Measurements from ENCODE around the gene UPP2. TPM values are rescaled to one million over a fixed set of nuclear protein-coding genes. Genes with fewer than 3 reads are reported as not detected.

UPP2 gene
- not detected for polyA plus RNA-seq

DNA sequence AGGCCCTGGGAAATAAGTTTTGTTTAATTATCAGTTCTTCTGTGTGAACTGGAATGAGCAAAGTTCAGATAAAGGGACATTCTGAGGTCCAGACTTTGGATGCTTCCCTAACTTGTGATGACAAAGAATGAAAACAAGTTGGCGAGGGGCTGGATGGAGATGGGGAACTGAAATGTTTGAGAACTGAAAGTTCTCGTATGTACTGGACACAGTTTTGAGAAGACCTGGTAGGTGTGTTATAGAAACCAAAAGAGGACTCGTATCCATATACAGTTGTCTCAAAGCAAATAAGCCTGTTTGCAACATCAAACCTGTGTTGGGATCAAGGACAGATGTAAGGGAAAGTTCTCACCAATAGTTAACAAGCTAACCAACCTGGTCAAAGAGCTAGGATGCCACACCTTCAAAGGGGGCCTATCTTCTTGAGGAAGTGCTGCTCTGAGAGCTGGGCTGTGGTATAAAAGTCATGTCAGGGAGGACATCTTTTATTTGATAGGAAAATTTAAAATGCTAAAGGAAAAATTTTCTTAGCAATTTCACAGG, at the start of gene UPP2:
Gene UPP2 (plus strand): TSS at position 493 of the 543 bp plus-strand sequence. CDS start 188 bp downstream, outside the sequence.
- Mint-ChIP-seq H3K27ac (no peak within 1 kb of the TSS), H3K27me3 (ENCODE audit: low read depth in 3 of 3) (no peaks in the 10 kb centered on the region), H3K9me3 (no peaks in the 10 kb centered on the region), H3K36me3 (no peaks in the 10 kb centered on the region), H3K4me1 (no peaks in the 10 kb centered on the region), H3K4me3 (no peak within 1 kb of the TSS)
- DNase-seq: no peak

DNA sequence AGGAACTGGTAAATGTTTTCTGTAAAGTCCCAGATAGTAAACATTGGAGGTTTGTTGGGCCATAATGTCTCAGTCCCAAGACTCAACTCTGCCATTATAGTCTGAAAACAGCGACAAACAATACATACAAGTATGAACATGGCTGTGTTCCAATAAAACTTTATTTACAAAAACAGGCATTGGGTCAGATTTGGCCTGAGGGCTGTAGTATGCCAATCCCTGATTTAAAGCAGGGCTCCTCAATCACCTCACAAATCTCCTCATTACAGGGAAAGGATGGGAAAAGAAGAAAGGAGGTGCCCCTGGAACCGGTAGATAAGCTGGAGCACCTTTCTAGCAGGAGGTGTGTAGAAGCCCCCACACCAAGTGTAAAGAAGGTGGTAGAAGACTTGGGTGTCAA, 48.9 kb upstream of the UPP2 start:
- H3K4me1 Mint-ChIP-seq: no peaks in the 10 kb centered on the region
- H3K27ac Mint-ChIP-seq: no peak overlapping the region
- H3K27me3 Mint-ChIP-seq (ENCODE audit: low read depth in 3 of 3): peaks cover 0 to 5% (median 4%) of the 10 kb centered on the region in 3 donors
- no peaks in the 10 kb centered on the region for H3K36me3 Mint-ChIP-seq
- no peak overlapping the region for H3K4me3 Mint-ChIP-seq
- no peaks in the 10 kb centered on the region for H3K9me3 Mint-ChIP-seq
- DNase-seq: no peak

DNA sequence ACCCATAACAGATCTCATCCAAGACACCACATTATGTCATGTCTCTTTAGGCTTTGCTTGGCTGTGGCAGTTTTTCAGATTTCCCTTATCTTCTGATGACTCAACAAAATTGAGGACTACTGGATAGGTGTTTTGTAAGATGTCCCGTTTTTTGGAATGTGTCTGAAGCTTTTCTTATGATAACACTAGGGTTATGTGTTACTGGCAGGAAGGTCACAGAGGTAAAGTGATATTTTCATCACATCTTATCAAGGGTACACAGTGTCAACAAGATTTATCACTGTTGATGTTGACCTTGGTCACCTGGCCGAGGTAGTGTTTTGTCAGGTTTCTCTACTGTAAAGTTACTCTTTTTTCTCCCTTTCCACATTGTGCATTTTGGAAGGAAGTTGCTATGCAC, 44.8 kb upstream of the UPP2 start:
- H3K4me3 Mint-ChIP-seq: no peak overlapping the region
- peaks cover 0 to 7% (median under 1%) of the 10 kb centered on the region in 3 donors for H3K27me3 Mint-ChIP-seq (ENCODE audit: low read depth in 3 of 3)
- H3K4me1 Mint-ChIP-seq: no peaks in the 10 kb centered on the region
- no peak for DNase-seq
- H3K9me3 Mint-ChIP-seq: no peaks in the 10 kb centered on the region
- H3K36me3 Mint-ChIP-seq: no peaks in the 10 kb centered on the region
- no peak overlapping the region for H3K27ac Mint-ChIP-seq

DNA sequence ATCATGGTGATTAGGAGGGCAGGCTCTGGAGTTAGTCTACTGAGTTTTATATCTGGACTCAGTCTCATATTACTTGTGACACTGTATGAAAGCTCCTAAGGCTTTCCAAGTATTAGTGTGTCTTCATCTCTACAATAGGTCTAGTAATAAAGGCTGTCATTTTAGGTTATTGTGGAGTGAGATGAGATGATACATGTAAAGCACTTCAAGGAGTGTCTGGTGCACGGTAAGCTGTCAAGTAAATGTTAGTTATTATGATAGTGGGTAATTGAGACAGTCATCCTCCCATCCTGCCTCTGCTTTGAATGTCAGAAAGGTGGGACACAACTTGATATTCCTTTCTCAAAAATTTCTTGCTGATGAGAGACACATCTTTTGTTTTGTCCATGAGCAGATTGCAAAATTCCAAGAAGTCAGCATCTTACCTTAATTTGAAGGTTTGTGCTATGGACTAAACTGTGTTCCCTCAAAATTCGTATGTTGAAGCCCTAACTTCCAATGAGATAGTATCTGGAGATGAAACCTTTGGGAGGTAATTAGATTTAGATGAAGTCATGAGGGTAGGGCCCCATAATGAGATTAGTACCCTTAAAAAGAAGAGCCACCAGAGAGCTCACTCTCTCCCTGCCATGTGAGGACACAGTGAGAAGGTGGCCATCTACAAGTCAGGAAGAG, 41.4 kb upstream of the UPP2 start:
- no peak overlapping the region for H3K4me3 Mint-ChIP-seq
- peaks cover 0 to 2% (median 0%) of the 10 kb centered on the region in 3 donors for H3K27me3 Mint-ChIP-seq (ENCODE audit: low read depth in 3 of 3)
- no peaks in the 10 kb centered on the region for H3K9me3 Mint-ChIP-seq
- H3K4me1 Mint-ChIP-seq: no peaks in the 10 kb centered on the region
- DNase-seq: no peak
- no peak overlapping the region for H3K27ac Mint-ChIP-seq
- no peaks in the 10 kb centered on the region for H3K36me3 Mint-ChIP-seq

DNA sequence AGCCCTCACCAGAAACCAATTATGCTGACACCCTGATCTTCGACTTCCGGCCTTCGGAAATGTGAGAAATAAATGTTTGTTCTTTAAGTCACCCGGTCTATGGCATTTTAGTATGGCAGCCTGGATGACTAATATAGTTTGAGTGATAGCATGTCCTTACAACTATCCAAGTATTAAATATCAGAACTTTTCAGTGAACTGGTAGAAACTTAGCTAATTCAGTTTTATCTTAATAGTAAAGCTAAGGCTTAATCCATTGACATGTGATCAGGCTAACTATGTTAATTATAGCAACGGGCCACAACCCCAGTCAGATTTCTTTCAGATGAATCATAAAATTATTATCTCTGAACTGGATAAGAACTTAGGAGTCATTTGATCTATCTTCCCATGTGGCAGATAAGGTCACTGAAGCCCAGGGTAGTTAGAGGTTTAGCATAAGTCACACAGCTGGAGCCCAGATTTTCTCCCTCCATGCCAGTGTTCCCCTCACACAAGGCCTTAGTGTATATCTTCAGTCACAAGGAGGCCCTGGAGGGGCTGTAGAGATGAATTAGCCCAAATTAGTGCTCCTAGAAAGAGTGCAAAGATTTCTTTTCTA, 40.7 kb upstream of the UPP2 start:
- no peaks in the 10 kb centered on the region for H3K9me3 Mint-ChIP-seq
- no peak for DNase-seq
- peaks cover 0 to 2% (median 0%) of the 10 kb centered on the region in 3 donors for H3K27me3 Mint-ChIP-seq (ENCODE audit: low read depth in 3 of 3)
- H3K4me3 Mint-ChIP-seq: no peak overlapping the region
- H3K4me1 Mint-ChIP-seq: no peaks in the 10 kb centered on the region
- H3K27ac Mint-ChIP-seq: no peak overlapping the region
- no peaks in the 10 kb centered on the region for H3K36me3 Mint-ChIP-seq

DNA sequence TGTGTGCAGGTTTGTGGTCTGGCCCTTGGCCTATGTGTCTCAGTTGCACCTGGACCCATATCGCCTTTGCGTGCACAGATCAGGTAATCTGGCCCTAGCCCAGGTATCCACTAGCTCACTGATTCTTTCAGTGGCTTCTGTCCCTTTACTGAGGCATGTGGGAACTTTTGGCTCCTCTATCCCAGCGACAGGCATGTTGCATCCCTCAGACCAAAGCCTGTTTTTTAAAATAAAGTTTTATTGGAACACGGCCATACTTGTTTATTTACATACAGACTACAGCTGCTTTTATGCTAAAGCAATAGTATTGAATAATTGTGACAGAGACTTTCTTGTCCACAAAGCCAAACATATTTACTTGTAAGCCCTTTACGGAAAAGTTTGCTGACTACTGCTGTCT, 39.9 kb upstream of the UPP2 start:
- no peaks in the 10 kb centered on the region for H3K36me3 Mint-ChIP-seq
- H3K4me3 Mint-ChIP-seq: no peak overlapping the region
- DNase-seq: no peak
- no peak overlapping the region for H3K27ac Mint-ChIP-seq
- H3K27me3 Mint-ChIP-seq (ENCODE audit: low read depth in 3 of 3): peaks cover 0 to 2% (median 0%) of the 10 kb centered on the region in 3 donors
- H3K9me3 Mint-ChIP-seq: no peaks in the 10 kb centered on the region
- H3K4me1 Mint-ChIP-seq: no peaks in the 10 kb centered on the region

DNA sequence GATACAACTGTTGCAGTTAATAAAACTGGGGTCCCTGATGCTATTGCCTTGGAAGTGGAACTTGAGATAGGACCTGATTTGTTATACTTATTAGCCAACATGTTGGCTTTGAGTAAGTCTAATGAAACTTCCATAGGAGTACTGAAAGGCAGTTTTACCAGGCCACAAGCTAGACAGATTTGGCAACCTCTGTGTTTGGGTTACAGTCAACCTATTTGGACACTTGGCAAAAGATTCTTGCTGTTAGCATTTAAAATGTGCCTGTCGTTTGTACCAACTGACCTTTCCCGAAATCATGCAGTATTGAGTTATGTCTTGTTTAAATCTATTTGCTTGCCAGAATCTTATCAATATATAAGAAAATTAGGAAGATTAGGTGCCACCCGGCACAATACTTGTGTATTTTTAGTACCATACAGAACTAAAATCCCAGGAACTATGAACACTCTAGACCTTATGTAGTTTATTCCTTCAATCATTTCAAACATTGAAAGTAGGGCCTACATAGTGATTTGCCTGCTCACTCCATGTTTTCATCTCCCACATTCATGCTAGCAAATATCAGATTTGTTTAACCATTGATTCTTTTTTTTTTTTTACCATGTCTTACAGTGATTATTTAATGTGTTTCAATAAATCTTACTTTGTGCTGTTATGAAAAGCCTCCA, 35.5 kb upstream of the UPP2 start:
- no peaks in the 10 kb centered on the region for H3K4me1 Mint-ChIP-seq
- peaks cover 0 to 7% (median 3%) of the 10 kb centered on the region in 3 donors for H3K27me3 Mint-ChIP-seq (ENCODE audit: low read depth in 3 of 3)
- H3K4me3 Mint-ChIP-seq: no peak overlapping the region
- DNase-seq: no peak
- H3K36me3 Mint-ChIP-seq: no peaks in the 10 kb centered on the region
- no peak overlapping the region for H3K27ac Mint-ChIP-seq
- H3K9me3 Mint-ChIP-seq: peaks cover 0 to 3% (median 0%) of the 10 kb centered on the region in 6 donors

DNA sequence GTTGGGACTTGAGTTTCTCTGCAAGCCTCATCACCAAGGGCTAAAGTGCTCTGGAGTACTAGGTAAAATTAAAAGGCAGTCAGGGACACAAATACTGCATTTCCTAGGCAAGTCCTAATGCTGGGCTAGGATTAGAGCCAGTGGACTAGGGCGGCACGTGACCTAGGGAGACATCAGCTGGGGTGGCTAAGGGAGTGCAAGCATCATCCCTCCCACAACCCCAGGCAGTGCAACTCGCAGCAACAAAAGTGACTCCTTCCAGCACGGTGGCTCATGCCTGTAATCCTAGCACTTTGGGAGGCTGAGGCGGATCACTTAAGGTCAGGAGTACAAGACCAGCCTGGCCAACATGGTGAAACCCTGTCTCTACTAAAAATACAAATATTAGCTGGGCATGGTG, 30.7 kb upstream of the UPP2 start:
- no peak overlapping the region for H3K4me3 Mint-ChIP-seq
- H3K27me3 Mint-ChIP-seq (ENCODE audit: low read depth in 3 of 3): peaks cover 0 to 11% (median 6%) of the 10 kb centered on the region in 3 donors
- DNase-seq: no peak
- H3K27ac Mint-ChIP-seq: no peak overlapping the region
- H3K36me3 Mint-ChIP-seq: no peaks in the 10 kb centered on the region
- no peaks in the 10 kb centered on the region for H3K4me1 Mint-ChIP-seq
- H3K9me3 Mint-ChIP-seq: peaks cover 0 to 5% (median 0%) of the 10 kb centered on the region in 6 donors

DNA sequence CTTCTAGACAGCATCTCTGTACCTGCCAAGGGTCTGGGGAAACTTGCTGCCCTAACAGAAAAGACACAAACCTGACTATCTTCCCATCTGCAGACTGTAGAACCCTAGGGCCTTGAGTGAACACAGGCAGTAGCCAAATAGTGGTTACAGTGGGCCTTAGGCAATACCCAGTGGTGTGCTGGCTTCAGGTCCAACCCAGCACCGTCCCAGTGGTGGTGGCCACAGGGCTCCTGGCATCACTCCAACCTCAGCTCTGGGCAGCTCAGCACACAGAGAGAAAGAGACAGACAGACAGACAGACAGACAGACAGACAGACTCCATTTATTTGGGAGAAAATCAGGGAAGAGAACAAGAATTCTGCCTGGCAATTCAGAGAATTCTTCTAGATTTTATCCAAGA, 29.3 kb upstream of the UPP2 start:
- H3K36me3 Mint-ChIP-seq: no peaks in the 10 kb centered on the region
- H3K27ac Mint-ChIP-seq: no peak overlapping the region

DNA sequence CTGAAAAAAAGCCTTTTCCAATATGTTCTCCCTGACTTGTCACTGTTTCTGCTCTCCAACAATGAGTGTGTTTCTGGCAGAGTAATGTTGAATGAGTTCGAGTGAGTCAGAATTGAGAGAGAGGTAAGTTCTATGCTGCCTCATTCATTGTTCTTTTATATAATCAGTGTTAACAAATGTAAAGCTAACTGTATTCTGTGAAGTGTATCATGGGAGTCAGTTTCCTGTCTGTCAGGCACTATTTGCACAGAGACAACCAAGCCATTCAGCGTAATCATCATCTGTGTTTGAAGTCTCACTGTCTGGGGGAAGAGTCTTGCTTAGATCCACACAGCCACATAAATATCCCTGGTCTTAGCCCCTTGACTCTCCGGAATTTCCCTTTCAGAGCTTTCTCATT, 22.0 kb upstream of the UPP2 start:
- H3K27ac Mint-ChIP-seq: no peak overlapping the region
- H3K27me3 Mint-ChIP-seq (ENCODE audit: low read depth in 3 of 3): peaks cover 0 to 2% (median 2%) of the 10 kb centered on the region in 3 donors
- no peak overlapping the region for H3K4me3 Mint-ChIP-seq
- DNase-seq: no peak
- peaks cover 0 to 6% (median 3%) of the 10 kb centered on the region in 6 donors for H3K9me3 Mint-ChIP-seq
- no peaks in the 10 kb centered on the region for H3K36me3 Mint-ChIP-seq
- H3K4me1 Mint-ChIP-seq: no peaks in the 10 kb centered on the region

More for the DNA sequence above, 29.3 kb upstream of the UPP2 start:
- Mint-ChIP-seq H3K27me3 (ENCODE audit: low read depth in 3 of 3) (peaks cover 0 to 11% (median 6%) of the 10 kb centered on the region in 3 donors), H3K9me3 (peaks cover 0 to 4% (median 1%) of the 10 kb centered on the region in 6 donors), H3K4me1 (no peaks in the 10 kb centered on the region), H3K4me3 (no peak overlapping the region)
- DNase-seq: no peak

DNA sequence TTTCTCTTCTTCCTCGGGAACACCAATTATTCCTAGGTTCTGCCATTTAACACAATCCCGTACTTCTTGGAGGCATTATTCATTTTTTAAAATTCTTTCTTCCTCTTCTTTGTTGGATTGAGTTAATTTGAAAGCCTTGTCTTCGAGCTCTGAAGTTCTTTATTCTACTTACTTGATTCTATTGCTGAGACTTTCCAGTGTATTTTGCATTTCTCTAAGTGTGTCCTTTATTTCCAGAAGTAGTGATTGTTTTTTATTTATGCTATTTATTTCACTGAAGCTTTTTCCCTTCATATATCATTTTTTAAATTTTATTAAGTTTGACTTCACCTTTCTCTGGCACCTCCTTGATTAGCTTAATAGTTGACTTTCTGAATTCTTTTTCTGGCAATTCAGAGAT, 13.6 kb upstream of the UPP2 start:
- H3K4me3 Mint-ChIP-seq: no peak overlapping the region
- H3K4me1 Mint-ChIP-seq: no peaks in the 10 kb centered on the region
- no peak for DNase-seq
- peaks cover 4 to 27% (median 6%) of the 10 kb centered on the region in 6 donors for H3K9me3 Mint-ChIP-seq
- no peak overlapping the region for H3K27ac Mint-ChIP-seq
- peaks cover 0 to 6% (median 2%) of the 10 kb centered on the region in 3 donors for H3K27me3 Mint-ChIP-seq (ENCODE audit: low read depth in 3 of 3)
- no peaks in the 10 kb centered on the region for H3K36me3 Mint-ChIP-seq

DNA sequence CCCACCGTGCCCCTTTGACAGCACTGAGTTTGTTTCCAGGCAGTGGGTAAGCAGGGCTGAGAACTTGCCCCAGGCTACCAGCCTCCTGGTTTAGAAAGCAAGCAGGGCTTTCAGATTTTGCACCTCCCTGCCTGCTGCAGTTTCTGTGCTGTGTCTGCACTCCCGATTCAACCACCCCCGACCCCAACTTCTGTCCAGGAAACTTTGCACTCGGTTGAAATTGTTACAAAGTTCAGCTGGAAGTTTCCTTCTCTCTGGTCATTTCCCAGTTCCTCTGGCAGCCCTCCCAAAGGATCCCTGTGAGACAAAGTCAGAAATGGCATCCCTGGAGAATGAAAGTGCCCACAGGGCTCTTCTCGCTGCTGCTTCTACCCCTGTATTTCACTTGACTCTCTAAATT, 12.4 kb upstream of the UPP2 start:
- Mint-ChIP-seq H3K9me3 (peaks cover 4 to 27% (median 6%) of the 10 kb centered on the region in 6 donors), H3K4me3 (no peak overlapping the region)

DNA sequence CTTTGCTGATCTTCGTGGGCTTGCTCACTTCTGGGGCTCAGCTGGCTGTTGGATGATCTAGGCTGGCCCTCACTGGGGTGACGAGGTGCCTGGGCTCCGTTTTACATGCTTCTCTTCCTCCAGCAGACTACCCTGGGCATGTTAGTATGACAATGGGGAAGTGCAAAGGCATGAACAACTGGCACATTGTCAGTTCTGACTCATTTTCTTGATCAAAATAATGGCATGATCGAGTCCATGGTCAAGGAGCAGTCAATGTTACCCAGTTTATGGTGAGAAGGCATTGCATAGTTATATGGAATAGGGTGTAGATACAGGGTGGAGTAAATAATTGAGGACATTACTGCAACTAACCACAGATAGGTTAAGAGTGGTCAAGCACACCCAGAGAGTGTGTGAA, 10.0 kb upstream of the UPP2 start:
- DNase-seq: no peak
- H3K36me3 Mint-ChIP-seq: no peaks in the 10 kb centered on the region
- peaks cover 0 to 3% (median 0%) of the 10 kb centered on the region in 3 donors for H3K27me3 Mint-ChIP-seq (ENCODE audit: low read depth in 3 of 3)
- no peak overlapping the region for H3K27ac Mint-ChIP-seq
- no peaks in the 10 kb centered on the region for H3K4me1 Mint-ChIP-seq
- H3K4me3 Mint-ChIP-seq: no peak overlapping the region
- H3K9me3 Mint-ChIP-seq: peaks cover 4 to 27% (median 5%) of the 10 kb centered on the region in 6 donors

More for the DNA sequence above, 12.4 kb upstream of the UPP2 start:
- DNase-seq: no peak
- Mint-ChIP-seq H3K27ac (no peak overlapping the region), H3K27me3 (ENCODE audit: low read depth in 3 of 3) (peaks cover 0 to 4% (median 2%) of the 10 kb centered on the region in 3 donors), H3K36me3 (no peaks in the 10 kb centered on the region), H3K4me1 (no peaks in the 10 kb centered on the region)

DNA sequence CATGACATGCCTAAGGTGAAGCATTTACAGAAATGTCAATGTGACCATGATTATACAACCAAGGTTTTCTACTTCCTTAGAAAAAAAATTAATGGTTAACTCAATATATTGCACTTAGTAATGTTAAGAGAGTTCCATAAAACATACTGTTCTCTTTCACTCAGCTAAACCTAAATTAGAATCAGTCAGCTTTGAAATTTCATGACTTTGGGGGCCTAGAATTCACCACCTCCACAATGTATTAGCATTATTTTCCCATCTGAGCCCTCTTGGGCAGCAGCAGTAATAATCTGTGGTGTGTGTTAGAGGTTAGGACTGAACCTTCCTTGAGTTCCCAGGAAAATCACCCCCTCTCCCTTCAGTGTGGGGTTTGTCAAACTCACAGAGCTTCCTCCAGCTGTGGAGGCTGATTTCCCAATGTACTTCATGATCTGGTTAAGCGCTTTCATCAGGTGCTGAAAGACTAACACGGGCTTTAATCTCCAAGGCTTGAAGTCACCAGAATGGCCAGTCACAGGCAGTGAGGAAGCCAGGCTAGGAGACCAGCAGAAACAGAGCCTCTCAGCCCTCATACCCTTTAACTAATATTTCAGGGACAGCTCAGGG, 7.1 kb upstream of the UPP2 start:
- peaks cover 0 to 3% (median 0%) of the 10 kb centered on the region in 3 donors for H3K27me3 Mint-ChIP-seq (ENCODE audit: low read depth in 3 of 3)
- peaks cover 0 to 3% (median 0%) of the 10 kb centered on the region in 6 donors for H3K9me3 Mint-ChIP-seq
- H3K36me3 Mint-ChIP-seq: no peaks in the 10 kb centered on the region
- DNase-seq: no peak
- no peak overlapping the region for H3K4me3 Mint-ChIP-seq
- H3K4me1 Mint-ChIP-seq: no peaks in the 10 kb centered on the region
- no peak overlapping the region for H3K27ac Mint-ChIP-seq

Measured in immature natural killer cell (primary cell).